ENCODE results near the gene RIC1. TPM values are rescaled to one million over a fixed set of nuclear protein-coding genes. Genes with fewer than 3 reads are reported as not detected.
"Not testable (repeated sequence)": the region's sequence is repeated elsewhere in the genome, so short reads cannot be mapped to it uniquely, and the experiment has no call there.

The RIC1 gene
- total RNA-seq, 1 experiment from 2014 or later = 11.4 TPM

DNA sequence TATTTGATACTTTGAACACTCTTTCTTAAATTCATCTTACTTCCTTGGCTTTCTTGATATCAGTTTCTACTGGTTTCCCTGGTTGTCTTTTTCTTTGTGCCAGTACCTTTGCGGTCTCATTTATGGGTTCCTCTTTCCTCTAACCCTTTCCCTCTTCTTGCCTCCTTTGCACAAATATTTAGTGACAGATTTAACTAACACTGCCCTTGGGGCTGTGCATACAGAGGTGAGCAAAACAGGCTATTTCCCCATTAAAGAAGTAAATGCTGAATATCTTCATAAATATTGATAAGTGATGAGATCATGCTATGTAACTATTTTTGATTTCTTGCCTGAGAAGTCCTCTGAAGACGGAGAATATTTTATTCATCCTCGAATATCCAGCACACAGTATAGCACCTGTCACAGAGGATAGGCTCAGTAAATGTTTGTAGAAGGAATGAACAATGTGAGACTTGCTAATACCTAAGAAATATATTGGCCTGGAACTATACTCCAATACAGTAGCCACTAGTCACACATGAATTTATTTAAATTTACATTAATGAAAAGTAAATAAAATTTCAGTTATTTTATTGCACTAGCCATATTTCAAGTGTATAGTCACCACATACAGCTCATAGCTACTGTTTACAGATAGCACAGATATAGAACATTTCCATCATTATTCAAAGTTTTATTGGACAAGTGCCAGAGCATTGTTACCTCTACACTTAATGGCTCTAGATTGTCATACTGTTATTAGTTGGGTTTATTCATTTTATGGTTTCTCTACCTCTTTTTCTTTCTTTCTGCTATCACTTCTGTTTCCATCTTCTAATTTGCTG is 90.4 kb downstream of the RIC1 start:
- CTCF ChIA-PET = no interaction called here
- Mint-ChIP-seq H3K27ac (ENCODE audit: unreplicated experiment) (no peak overlapping the region), H3K4me1 (ENCODE audit: low read depth, unreplicated experiment) (peaks cover 16% of the 10 kb centered on the region), H3K4me3 (ENCODE audit: low read depth, unreplicated experiment) (no peak overlapping the region), H3K36me3 (ENCODE audit: insufficient read depth, unreplicated experiment) (peaks cover 19% of the 10 kb centered on the region), H3K9me3 (ENCODE audit: low read depth, unreplicated experiment) (no peaks in the 10 kb centered on the region), H3K27me3 (ENCODE audit: unreplicated experiment) (no peaks in the 10 kb centered on the region)
- no TSS peak for BruUV-seq (replicated peaks)
- no peak for DNase-seq
- intact Hi-C loops (cut with micrococcal nuclease; ENCODE audit: unreplicated experiment) = loop anchor here (5.0 kb wide), 2 partner anchors 112 to 267 kb away; partner anchors contain the start of gene CD274
- TF ChIP-seq, protein P1, sequence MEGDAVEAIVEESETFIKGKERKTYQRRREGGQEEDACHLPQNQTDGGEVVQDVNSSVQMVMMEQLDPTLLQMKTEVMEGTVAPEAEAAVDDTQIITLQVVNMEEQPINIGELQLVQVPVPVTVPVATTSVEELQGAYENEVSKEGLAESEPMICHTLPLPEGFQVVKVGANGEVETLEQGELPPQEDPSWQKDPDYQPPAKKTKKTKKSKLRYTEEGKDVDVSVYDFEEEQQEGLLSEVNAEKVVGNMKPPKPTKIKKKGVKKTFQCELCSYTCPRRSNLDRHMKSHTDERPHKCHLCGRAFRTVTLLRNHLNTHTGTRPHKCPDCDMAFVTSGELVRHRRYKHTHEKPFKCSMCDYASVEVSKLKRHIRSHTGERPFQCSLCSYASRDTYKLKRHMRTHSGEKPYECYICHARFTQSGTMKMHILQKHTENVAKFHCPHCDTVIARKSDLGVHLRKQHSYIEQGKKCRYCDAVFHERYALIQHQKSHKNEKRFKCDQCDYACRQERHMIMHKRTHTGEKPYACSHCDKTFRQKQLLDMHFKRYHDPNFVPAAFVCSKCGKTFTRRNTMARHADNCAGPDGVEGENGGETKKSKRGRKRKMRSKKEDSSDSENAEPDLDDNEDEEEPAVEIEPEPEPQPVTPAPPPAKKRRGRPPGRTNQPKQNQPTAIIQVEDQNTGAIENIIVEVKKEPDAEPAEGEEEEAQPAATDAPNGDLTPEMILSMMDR (IDR thresholded peaks at IDR 0.05; ENCODE audit: unreplicated experiment) = no peak

DNA sequence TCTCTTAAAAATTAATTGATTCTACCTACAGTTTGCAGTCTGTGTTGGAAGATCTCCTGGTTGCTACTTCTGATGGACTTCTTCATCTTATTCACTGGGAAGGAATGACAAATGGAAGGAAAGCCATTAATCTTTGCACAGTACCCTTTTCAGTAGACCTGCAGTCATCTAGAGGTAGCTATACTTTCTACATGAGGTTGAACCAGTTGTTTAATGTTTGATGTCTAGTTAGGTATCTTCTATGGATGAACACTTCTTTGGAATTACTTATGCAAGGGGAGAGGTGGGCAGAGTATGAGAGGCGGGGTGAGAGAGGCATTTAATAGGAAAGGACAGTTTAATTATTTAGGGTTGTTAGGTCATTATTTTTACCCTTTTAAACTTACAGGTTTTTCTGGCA is 91.2 kb downstream of the RIC1 start:
- Mint-ChIP-seq H3K4me1 (ENCODE audit: low read depth, unreplicated experiment) (peaks cover 16% of the 10 kb centered on the region), H3K9me3 (ENCODE audit: low read depth, unreplicated experiment) (no peaks in the 10 kb centered on the region), H3K36me3 (ENCODE audit: insufficient read depth, unreplicated experiment) (peaks cover 19% of the 10 kb centered on the region), H3K27ac (ENCODE audit: unreplicated experiment) (no peak overlapping the region), H3K27me3 (ENCODE audit: unreplicated experiment) (no peaks in the 10 kb centered on the region), H3K4me3 (ENCODE audit: low read depth, unreplicated experiment) (no peak overlapping the region)
- TF ChIP-seq, protein P1 (IDR thresholded peaks at IDR 0.05; ENCODE audit: unreplicated experiment) = no peak
- CTCF ChIA-PET = no interaction called here
- no TSS peak for BruUV-seq (replicated peaks)
- DNase-seq = no peak
- intact Hi-C loops (cut with micrococcal nuclease; ENCODE audit: unreplicated experiment) = no loop called here

DNA sequence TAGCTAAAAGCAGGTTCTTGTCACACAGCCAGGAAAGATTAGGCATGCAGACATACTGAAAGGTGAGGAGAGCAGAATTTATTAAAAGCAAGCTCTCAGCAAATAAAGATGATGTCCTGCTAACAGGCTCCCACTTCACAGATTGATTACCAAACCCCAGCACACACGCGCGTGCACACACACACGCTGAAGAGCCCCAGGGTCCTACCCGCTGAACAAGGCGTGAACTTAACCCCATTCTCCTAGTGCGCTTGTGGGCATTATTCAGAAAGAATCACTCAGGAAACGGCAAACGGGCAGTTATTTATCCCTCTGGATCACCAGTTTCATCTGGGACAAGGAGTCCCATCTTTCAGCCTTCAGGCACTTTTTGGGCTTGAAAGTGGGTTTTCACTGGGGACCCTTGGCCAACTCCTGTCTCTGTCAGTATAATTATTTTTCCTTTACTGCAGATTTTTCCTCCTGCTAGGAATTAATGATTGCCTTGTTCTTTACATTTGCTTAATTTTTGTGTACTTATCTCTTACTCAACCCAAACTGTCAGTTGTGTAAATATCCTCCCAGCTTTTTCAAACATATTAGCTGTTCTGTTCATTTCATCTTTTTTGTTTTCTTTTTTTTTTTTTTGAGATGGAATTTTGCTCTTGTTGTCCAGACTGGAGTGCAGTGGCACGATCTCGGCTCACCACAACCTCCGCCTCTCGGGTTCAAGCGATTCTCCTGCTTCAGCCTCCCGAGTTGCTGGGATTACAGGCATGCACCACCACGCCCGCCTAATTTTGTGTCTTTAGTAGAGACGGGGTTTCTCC is 92.6 kb downstream of the RIC1 start:
- peaks cover 19% of the 10 kb centered on the region for H3K36me3 Mint-ChIP-seq (ENCODE audit: insufficient read depth, unreplicated experiment)
- CTCF ChIA-PET = no interaction called here
- intact Hi-C loops (cut with micrococcal nuclease; ENCODE audit: unreplicated experiment) = no loop called here
- H3K4me1 Mint-ChIP-seq (ENCODE audit: low read depth, unreplicated experiment) = peaks cover 16% of the 10 kb centered on the region
- no peaks in the 10 kb centered on the region for H3K9me3 Mint-ChIP-seq (ENCODE audit: low read depth, unreplicated experiment)
- H3K27ac Mint-ChIP-seq (ENCODE audit: unreplicated experiment) = no peak overlapping the region
- DNase-seq = no peak
- H3K27me3 Mint-ChIP-seq (ENCODE audit: unreplicated experiment) = no peaks in the 10 kb centered on the region
- H3K4me3 Mint-ChIP-seq (ENCODE audit: low read depth, unreplicated experiment) = no peak overlapping the region
- BruUV-seq (replicated peaks) = no TSS peak
- TF ChIP-seq, protein P1 (IDR thresholded peaks at IDR 0.05; ENCODE audit: unreplicated experiment) = no peak

DNA sequence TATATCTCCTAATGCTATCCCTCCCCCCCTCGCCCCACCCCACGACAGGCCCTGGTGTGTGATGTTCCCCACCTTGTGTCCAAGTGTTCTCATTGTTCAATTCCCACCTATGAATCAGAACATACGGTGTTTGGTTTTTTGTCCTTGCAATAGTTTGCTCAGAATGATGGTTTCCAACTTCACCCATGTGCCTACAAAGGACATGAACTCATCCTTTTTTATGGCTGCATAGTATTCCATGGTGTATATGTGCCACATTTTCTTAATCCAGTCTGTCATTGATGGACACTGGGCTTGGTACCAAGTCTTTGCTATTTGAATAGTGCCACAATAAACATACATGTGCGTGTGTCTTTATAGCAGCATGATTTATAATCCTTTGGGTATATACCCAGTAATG is 93.8 kb downstream of the RIC1 start:
- intact Hi-C loops (cut with micrococcal nuclease; ENCODE audit: unreplicated experiment); H3K4me3 Mint-ChIP-seq (ENCODE audit: low read depth, unreplicated experiment); BruUV-seq (replicated peaks); H3K27me3 Mint-ChIP-seq (ENCODE audit: unreplicated experiment); H3K27ac Mint-ChIP-seq (ENCODE audit: unreplicated experiment); H3K9me3 Mint-ChIP-seq (ENCODE audit: low read depth, unreplicated experiment); DNase-seq; CTCF ChIA-PET: not testable (repeated sequence)
- H3K4me1 Mint-ChIP-seq (ENCODE audit: low read depth, unreplicated experiment) = peaks cover 16% of the 10 kb centered on the region
- peaks cover 20% of the 10 kb centered on the region for H3K36me3 Mint-ChIP-seq (ENCODE audit: insufficient read depth, unreplicated experiment)
